Body of pancreas (tissue), 4 donors: ENCODE data around the gene CEP43.

ENCODE experiments used
- POLR2A ChIP-seq, 3 donors: fragments of 450-650 bp; IDR thresholded peaks; one replicate each; pipeline ENCODE4 v1.6.1; 2016; ENCODE audit warnings: antibody characterized with exemption in 3 of 3, mild to moderate bottlenecking in 2 of 3
- TF ChIP-seq, protein P1 (sequence below), 7 experiments: fragments of 450-650 bp in 4 of 7; fragments of 200-600 bp in 3 of 7; sonication (generic) in 3 of 7; IDR thresholded peaks; one replicate each; pipeline ENCODE4 v1.5.1; 2016 to 2019; ENCODE audit warnings: antibody characterized with exemption in 7 of 7

DNA sequence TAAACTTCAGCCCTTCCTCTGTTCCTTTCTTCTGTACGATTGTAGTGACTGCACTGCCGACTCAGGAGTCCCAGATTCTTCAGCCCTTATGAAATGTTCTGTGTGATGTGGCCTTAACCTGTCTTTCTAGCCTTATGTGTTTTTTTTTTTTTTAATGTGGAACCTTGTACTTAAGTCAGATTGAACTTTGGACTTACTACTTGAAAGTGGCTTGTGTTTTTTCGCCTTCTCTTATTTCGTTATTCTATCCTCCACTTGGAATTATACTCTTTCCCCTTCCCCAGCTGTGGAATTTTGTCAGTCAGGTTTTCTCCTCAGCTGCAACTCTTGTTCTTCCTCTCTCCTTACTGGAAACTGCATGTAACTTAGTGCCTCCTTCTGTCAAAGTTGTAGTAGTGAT is 8.8 kb downstream of the CEP43 start:
- TF ChIP-seq, protein P1, sequence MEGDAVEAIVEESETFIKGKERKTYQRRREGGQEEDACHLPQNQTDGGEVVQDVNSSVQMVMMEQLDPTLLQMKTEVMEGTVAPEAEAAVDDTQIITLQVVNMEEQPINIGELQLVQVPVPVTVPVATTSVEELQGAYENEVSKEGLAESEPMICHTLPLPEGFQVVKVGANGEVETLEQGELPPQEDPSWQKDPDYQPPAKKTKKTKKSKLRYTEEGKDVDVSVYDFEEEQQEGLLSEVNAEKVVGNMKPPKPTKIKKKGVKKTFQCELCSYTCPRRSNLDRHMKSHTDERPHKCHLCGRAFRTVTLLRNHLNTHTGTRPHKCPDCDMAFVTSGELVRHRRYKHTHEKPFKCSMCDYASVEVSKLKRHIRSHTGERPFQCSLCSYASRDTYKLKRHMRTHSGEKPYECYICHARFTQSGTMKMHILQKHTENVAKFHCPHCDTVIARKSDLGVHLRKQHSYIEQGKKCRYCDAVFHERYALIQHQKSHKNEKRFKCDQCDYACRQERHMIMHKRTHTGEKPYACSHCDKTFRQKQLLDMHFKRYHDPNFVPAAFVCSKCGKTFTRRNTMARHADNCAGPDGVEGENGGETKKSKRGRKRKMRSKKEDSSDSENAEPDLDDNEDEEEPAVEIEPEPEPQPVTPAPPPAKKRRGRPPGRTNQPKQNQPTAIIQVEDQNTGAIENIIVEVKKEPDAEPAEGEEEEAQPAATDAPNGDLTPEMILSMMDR (IDR thresholded peaks at IDR 0.05): no peak
- TF ChIP-seq POLR2A (IDR thresholded peaks at IDR 0.05): no peak
